ENCODE data around the gene OLIG3. TPM values are rescaled to one million over a fixed set of nuclear protein-coding genes. Genes with fewer than 3 reads are reported as not detected.
A peak's percentile ranks its signal among the peaks of the same experiment; 100 is the strongest.

The OLIG3 gene
- total and polyA plus RNA-seq, 2 of the 13 experiments (the other 11 are each of a cell fraction or from before 2014, with no cell fraction given), result not detected

DNA sequence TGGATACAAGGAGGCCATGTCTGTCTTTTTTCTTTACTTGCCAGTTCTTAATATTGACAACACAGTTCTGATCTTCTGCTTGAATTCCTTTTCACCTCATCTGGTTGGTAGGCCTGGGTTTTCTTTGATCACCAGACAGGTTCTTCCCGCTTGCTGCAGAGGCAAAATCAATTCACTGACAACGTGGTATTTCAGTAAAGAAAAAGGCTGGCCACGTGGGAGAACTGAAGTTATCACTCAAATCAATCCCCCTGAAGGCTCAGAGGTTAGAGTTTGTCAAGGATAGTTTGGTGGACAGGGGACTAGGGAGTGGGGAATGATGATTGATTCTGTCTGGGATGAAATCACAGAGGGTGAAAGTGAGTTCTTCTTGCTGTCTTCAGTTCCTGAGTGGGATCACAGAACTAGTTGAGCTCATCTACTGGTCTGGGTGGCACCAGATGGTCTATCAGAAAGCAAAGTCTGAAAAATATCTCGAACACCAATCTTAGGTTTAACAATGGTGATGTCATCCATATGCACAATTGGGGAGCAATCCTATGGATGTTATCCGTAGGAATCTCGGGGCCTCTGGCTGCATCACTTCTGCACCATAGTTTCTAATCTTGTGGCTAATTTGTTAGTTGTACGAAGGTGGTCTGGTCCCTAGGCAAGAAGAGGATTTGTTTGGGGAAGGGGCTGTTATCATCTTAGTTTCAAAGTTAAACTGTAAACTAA lies 37.3 kb upstream of the OLIG3 start:
- ChIA-PET CTCF (ENCODE audit: low intra/inter-chr PET ratio, low total read pairs) (no interaction called here), POLR2A (no interaction called here)
- intact Hi-C loops (cut with micrococcal nuclease; ENCODE audit: unreplicated experiment) (no loop called here), in situ Hi-C loops (cut with HindIII; ENCODE audit: extremely low pct_ligation_motif_present, low pct_unique_long_range_greater_than_20kb) (no loop called here)
- H3K36me3 ChIP-seq (replicated peaks in 1 of 2; ENCODE audit: control insufficient read depth in 1 of 2, insufficient read depth in 2 of 2, low read length in 2 of 2), result no peaks in the 10 kb centered on the region
- H4K20me1 ChIP-seq (ENCODE audit: insufficient read depth, low read length), result no peaks in the 10 kb centered on the region; the same call in 1 of the 2 replicates
- peaks cover 6% of the 10 kb centered on the region; the same call in 1 of the 2 replicates for H3K4me1 ChIP-seq (ENCODE audit: insufficient read depth, low read length)
- no peak overlapping the region for H3K9ac ChIP-seq (ENCODE audit: insufficient read depth, low read depth, low read length)
- no peak for DNase-seq (ENCODE audit: low spot score)
- no peak overlapping the region for H3K27ac ChIP-seq (ENCODE audit: extremely low read length, insufficient read depth, low read length)
- no peak overlapping the region for H3K4me3 ChIP-seq (replicated peaks in 1 of 3; ENCODE audit: insufficient read depth in 1 of 3, low read depth in 2 of 3, low read length in 3 of 3)
- H3K27me3 ChIP-seq (ENCODE audit: control insufficient read depth in 1 of 2, insufficient read depth in 2 of 2, low read length in 2 of 2), result peaks cover 2 to 5% of the 10 kb centered on the region in 2 experiments; a peak in 1 of 5 replicates
- no peak for ATAC-seq
- FAIRE-seq, result no peak
- no peaks in the 10 kb centered on the region for H3K79me2 ChIP-seq (ENCODE audit: insufficient read depth, low read length)
- no peak overlapping the region for H3K4me2 ChIP-seq (ENCODE audit: low read depth, low read length)
- 24% methylated on average over 7 of the region's 7 CpGs for WGBS (ENCODE audit: low lambda C conversion rate)
- no peak overlapping the region for H2AFZ ChIP-seq (ENCODE audit: low read length)
- no TSS peak for BruUV-seq (replicated peaks)
- H3K9me3 ChIP-seq (ENCODE audit: low read length), result no peaks in the 10 kb centered on the region
- TF ChIP-seq, protein P1, sequence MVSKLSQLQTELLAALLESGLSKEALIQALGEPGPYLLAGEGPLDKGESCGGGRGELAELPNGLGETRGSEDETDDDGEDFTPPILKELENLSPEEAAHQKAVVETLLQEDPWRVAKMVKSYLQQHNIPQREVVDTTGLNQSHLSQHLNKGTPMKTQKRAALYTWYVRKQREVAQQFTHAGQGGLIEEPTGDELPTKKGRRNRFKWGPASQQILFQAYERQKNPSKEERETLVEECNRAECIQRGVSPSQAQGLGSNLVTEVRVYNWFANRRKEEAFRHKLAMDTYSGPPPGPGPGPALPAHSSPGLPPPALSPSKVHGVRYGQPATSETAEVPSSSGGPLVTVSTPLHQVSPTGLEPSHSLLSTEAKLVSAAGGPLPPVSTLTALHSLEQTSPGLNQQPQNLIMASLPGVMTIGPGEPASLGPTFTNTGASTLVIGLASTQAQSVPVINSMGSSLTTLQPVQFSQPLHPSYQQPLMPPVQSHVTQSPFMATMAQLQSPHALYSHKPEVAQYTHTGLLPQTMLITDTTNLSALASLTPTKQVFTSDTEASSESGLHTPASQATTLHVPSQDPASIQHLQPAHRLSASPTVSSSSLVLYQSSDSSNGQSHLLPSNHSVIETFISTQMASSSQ (IDR thresholded peaks at IDR 0.05; ENCODE audit: low read depth), result no peak
- TF ChIP-seq, protein P1 (CRISPR knock-in tag; IDR thresholded peaks at IDR 0.05; ENCODE audit: borderline replicate concordance), result no peak
- TF ChIP-seq ZMAT3 (CRISPR knock-in tag; conservative IDR thresholded peaks at IDR 0.05), result no peak
- no peak for TF ChIP-seq SOX6 (IDR thresholded peaks at IDR 0.05)
- TF ChIP-seq SOX6 (CRISPR knock-in tag; IDR thresholded peaks at IDR 0.05), result no peak
- TF ChIP-seq, protein P2, sequence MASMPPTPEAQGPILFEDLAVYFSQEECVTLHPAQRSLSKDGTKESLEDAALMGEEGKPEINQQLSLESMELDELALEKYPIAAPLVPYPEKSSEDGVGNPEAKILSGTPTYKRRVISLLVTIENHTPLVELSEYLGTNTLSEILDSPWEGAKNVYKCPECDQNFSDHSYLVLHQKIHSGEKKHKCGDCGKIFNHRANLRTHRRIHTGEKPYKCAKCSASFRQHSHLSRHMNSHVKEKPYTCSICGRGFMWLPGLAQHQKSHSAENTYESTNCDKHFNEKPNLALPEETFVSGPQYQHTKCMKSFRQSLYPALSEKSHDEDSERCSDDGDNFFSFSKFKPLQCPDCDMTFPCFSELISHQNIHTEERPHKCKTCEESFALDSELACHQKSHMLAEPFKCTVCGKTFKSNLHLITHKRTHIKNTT (CRISPR knock-in tag; IDR thresholded peaks at IDR 0.05), result no peak
- TF ChIP-seq ZNF343 (CRISPR knock-in tag; IDR thresholded peaks at IDR 0.05), result no peak
- TF ChIP-seq, protein P3, sequence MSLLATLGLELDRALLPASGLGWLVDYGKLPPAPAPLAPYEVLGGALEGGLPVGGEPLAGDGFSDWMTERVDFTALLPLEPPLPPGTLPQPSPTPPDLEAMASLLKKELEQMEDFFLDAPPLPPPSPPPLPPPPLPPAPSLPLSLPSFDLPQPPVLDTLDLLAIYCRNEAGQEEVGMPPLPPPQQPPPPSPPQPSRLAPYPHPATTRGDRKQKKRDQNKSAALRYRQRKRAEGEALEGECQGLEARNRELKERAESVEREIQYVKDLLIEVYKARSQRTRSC (CRISPR knock-in tag; IDR thresholded peaks at IDR 0.05; ENCODE audit: low read depth), result no peak
- TF ChIP-seq, protein P4, sequence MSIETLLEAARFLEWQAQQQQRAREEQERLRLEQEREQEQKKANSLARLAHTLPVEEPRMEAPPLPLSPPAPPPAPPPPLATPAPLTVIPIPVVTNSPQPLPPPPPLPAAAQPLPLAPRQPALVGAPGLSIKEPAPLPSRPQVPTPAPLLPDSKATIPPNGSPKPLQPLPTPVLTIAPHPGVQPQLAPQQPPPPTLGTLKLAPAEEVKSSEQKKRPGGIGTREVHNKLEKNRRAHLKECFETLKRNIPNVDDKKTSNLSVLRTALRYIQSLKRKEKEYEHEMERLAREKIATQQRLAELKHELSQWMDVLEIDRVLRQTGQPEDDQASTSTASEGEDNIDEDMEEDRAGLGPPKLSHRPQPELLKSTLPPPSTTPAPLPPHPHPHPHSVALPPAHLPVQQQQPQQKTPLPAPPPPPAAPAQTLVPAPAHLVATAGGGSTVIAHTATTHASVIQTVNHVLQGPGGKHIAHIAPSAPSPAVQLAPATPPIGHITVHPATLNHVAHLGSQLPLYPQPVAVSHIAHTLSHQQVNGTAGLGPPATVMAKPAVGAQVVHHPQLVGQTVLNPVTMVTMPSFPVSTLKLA (IDR thresholded peaks at IDR 0.05), result peak; percentile 94
- no peak for TF ChIP-seq ZNF772 (CRISPR knock-in tag; IDR thresholded peaks at IDR 0.05)
- TF ChIP-seq ATF7 (IDR thresholded peaks at IDR 0.05), result peak; percentile 93
- TF ChIP-seq ATF7 (CRISPR knock-in tag; IDR thresholded peaks at IDR 0.05), result no peak

Data from HepG2 (cell line).